Activated CD4-positive, alpha-beta T cell treated with anti-CD3 and anti-CD28 coated beads, Interleukin-2, Interleukin-6, amounts not matched to agents 100 ng/mL and 50 ng/mL, durations not matched to agents 16 hours and 8 hours (primary cell): Measurements from ENCODE around the gene MALL.
A peak's percentile ranks its signal among the peaks of the same experiment; 100 is the strongest.
"Not testable (repeated sequence)": the region's sequence is repeated elsewhere in the genome, so short reads cannot be mapped to it uniquely, and the experiment has no call there.

ENCODE experiments used
- DNase-seq: peaks from one replicate; pipeline ENCODE4 v3.0.0-alpha.2; 2020

MALL gene

GRCh38 chr2:110115291-110116032 lies at the start of gene MALL:
TSS of gene MALL (minus strand) at chr2:110115822. CDS start at chr2:110115792, 30 bp downstream.
- no peak for DNase-seq

- peak; percentile 49 for DNase-seq
Observed at GRCh38 chr2:110157153-110157793, 41.7 kb upstream of the MALL start.

GRCh38 chr2:110154828-110155227 lies 39.2 kb upstream of the MALL start:
- DNase-seq: not testable (repeated sequence)

GRCh38 chr2:110154188-110154587 lies 38.6 kb upstream of the MALL start:
- DNase-seq: not testable (repeated sequence)

- no peak for DNase-seq
Observed at GRCh38 chr2:110153416-110153815, 37.8 kb upstream of the MALL start.

GRCh38 chr2:110152943-110153342 lies 37.3 kb upstream of the MALL start:
- DNase-seq: no peak

- peak; percentile 3 for DNase-seq
Observed at GRCh38 chr2:110149330-110150220, 34.0 kb upstream of the MALL start.

GRCh38 chr2:110146945-110147332 lies 31.3 kb upstream of the MALL start:
- DNase-seq: no peak

- no peak for DNase-seq
Observed at GRCh38 chr2:110146183-110146944, 30.7 kb upstream of the MALL start.

GRCh38 chr2:110143982-110144381 lies 28.4 kb upstream of the MALL start:
- no peak for DNase-seq

GRCh38 chr2:110140401-110140800 lies 24.8 kb upstream of the MALL start:
- DNase-seq: no peak

- no peak for DNase-seq
Observed at GRCh38 chr2:110134025-110134424, 18.4 kb upstream of the MALL start.

- DNase-seq: no peak
Observed at GRCh38 chr2:110131166-110131565, 15.5 kb upstream of the MALL start.

- no peak for DNase-seq
Observed at GRCh38 chr2:110130757-110131156, 15.1 kb upstream of the MALL start.

- no peak for DNase-seq
Observed at GRCh38 chr2:110126906-110127305, 11.3 kb upstream of the MALL start.

- DNase-seq: no peak
Observed at GRCh38 chr2:110126086-110126773, 10.6 kb upstream of the MALL start.

GRCh38 chr2:110124939-110125691 lies 9.5 kb upstream of the MALL start:
- DNase-seq: no peak

- no peak for DNase-seq
Observed at GRCh38 chr2:110124038-110124825, 8.6 kb upstream of the MALL start.

- no peak for DNase-seq
Observed at GRCh38 chr2:110121592-110121991, 6.0 kb upstream of the MALL start.

GRCh38 chr2:110121052-110121334 lies 5.4 kb upstream of the MALL start:
- DNase-seq: no peak
